ENCODE data around the gene RPL3. TPM values are rescaled to one million over a fixed set of nuclear protein-coding genes. Genes with fewer than 3 reads are reported as not detected.

Gene RPL3
- total and polyA plus RNA-seq, 2 of the 4 experiments (the other 2 are of a cell fraction): 2,871 to 3,312 TPM

GRCh38 chr22:39275814-39276439 lies 43.5 kb downstream of the RPL3 start:
- ChIA-PET POLR2A (ENCODE audit: unreplicated experiment) (no interaction called here), CTCF (no interaction called here)
- Histone ChIP-seq H3K27me3 (ENCODE audit: control insufficient read depth, insufficient read depth, low read length) (no peaks in the 10 kb centered on the region), H3K27ac (ENCODE audit: insufficient read depth, low read length) (no peak overlapping the region), H2BK15ac (ENCODE audit: low read depth, low read length) (peak overlapping the region; percentile 40; the same call in 1 of the 3 replicates), H3K9me1 (ENCODE audit: insufficient read depth, low read length) (peaks cover 15% of the 10 kb centered on the region; the same call in 1 of the 2 replicates), H3K4me3 (ENCODE audit: insufficient read depth, low read depth, low read length) (no peak overlapping the region), H3K4me1 (ENCODE audit: control insufficient read depth, insufficient read depth, low read length) (peaks cover 10% of the 10 kb centered on the region), H3K9ac (ENCODE audit: low read depth, low read length) (no peak overlapping the region), H2BK120ac (ENCODE audit: low read depth, low read length) (peak overlapping the region; percentile 90), H3K9me3 (ENCODE audit: control insufficient read depth, insufficient read depth, low read length) (peaks cover 6% of the 10 kb centered on the region), H3K36me3 (ENCODE audit: control insufficient read depth, insufficient read depth, low read length) (no peaks in the 10 kb centered on the region), H4K20me1 (ENCODE audit: insufficient read depth, low read length) (peaks cover 8% of the 10 kb centered on the region), H2BK20ac (ENCODE audit: low read depth, low read length) (peak overlapping the region; percentile 75), H3K4ac (ENCODE audit: low read depth, low read length) (peak overlapping the region; percentile 70), H2AK9ac (replicated peaks; ENCODE audit: low read depth, low read length, poor library complexity) (peak overlapping the region; percentile 63), H3K14ac (replicated peaks; ENCODE audit: low read depth, low read length) (0 out of 2 replicates have a peak overlapping the region, but pooled peaks have one; percentile 20), H3K56ac (ENCODE audit: extremely low read depth, insufficient read depth, low read length) (no peak overlapping the region), H3K23ac (ENCODE audit: low read depth, low read length) (no peak overlapping the region), H3K4me2 (ENCODE audit: low read depth, low read length) (no peak overlapping the region), H2AK5ac (ENCODE audit: low read depth, low read length) (peak overlapping the region; percentile 81; the same call in 1 of the 2 replicates), H3K79me1 (ENCODE audit: low read depth in 1 of 2, low read length in 2 of 2) (peaks cover 0 to 9% of the 10 kb centered on the region in 2 experiments; a peak in 1 of 4 replicates), H2BK5ac (ENCODE audit: low read depth, low read length, poor library complexity, severe bottlenecking) (no peak overlapping the region), H3K18ac (ENCODE audit: low read depth, low read length) (no peak overlapping the region), H4K5ac (ENCODE audit: low read depth, low read length) (no peak overlapping the region), H4K91ac (ENCODE audit: insufficient read depth, low read depth, low read length) (peak overlapping the region; percentile 23; the same call in 1 of the 2 replicates), H2AFZ (replicated peaks; ENCODE audit: low read length, poor library complexity) (no peak overlapping the region), H4K8ac (ENCODE audit: low read depth in 2 of 2, low read length in 2 of 2) (peak overlapping the region in 1 of 2 experiments; percentile 37; a peak in 2 of 4 replicates)
- no peak for TF ChIP-seq POLR2A (IDR thresholded peaks at IDR 0.05; ENCODE audit: low read depth, low read length)
- TF ChIP-seq SMC3 (IDR thresholded peaks at IDR 0.05; ENCODE audit: low read depth, low read length): no peak
- TF ChIP-seq RCOR1 (IDR thresholded peaks at IDR 0.05; ENCODE audit: insufficient replicate concordance, low read length): no peak
- TF ChIP-seq MXI1 (IDR thresholded peaks at IDR 0.05; ENCODE audit: borderline replicate concordance, low read depth, low read length): no peak
- TF ChIP-seq NFE2L2 (IDR thresholded peaks at IDR 0.05; ENCODE audit: low read depth, low read length): no peak
- TF ChIP-seq CHD1 (IDR thresholded peaks at IDR 0.05; ENCODE audit: low read depth, low read length): no peak
- no TSS peak for BruUV-seq (replicated peaks)
- no peak for DNase-seq
- in situ Hi-C loops (cut with MboI; ENCODE audit: low sequenced_read_pairs) (no loop called here), dilution Hi-C loops (cut with HindIII; ENCODE audit: low sequenced_read_pairs, unreplicated experiment) (no loop called here), intact Hi-C loops (cut with micrococcal nuclease) (no loop called here)
- ATAC-seq (ENCODE audit: low read depth): no peak
- 90% methylated on average over 3 of the region's 9 CpGs; no CpG with 5 or more reads in 1 of the 2 experiments for WGBS, 2 experiments (ENCODE audit: extremely low coverage in 2 of 2, insufficient read length in 1 of 2)

Measured in IMR-90 (cell line).